Kidney (tissue), 22 donors: ENCODE results near the gene CLASP2. TPM values are rescaled to one million over a fixed set of nuclear protein-coding genes. Genes with fewer than 3 reads are reported as not detected.
A peak's percentile ranks its signal among the peaks of the same experiment; 100 is the strongest.
"Not testable (repeated sequence)": the region's sequence is repeated elsewhere in the genome, so short reads cannot be mapped to it uniquely, and the experiment has no call there.

Experiments
- DNase-seq, 5 donors: peaks; one replicate each; pipeline ENCODE4 v3.0.0-alpha.2; 2013 to 2020
- FAIRE-seq: peaks from 2 replicates; lab custom pipeline; 2012; peaks lifted over from hg19 to GRCh38; lab: Jason Lieb, UNC
- H3K27ac ChIP-seq, 2 donors: one replicate each; pipeline ENCODE4 v1.7.0; 2013; ENCODE audit warnings: low read depth in 2 of 2, low read length in 2 of 2, inconsistent platforms in 1 of 2
- H3K27me3 ChIP-seq: one replicate; pipeline ENCODE4 v1.7.1; 2013; ENCODE audit warnings: low read length, inconsistent platforms; ENCODE audit not compliant: control insufficient read depth, insufficient read depth
- H3K36me3 ChIP-seq, 3 donors: one replicate each; pipeline versions ENCODE4 v1.7.0 to v1.7.1; 2013; ENCODE audit warnings: low read length in 3 of 3, control low read depth in 1 of 3, inconsistent platforms in 1 of 3; ENCODE audit not compliant: insufficient read depth in 3 of 3, control insufficient read depth in 2 of 3
- H3K4me1 ChIP-seq, 3 donors: one replicate each; pipeline versions ENCODE4 v1.7.0 to v1.7.1; 2013; ENCODE audit warnings: low read length in 3 of 3, inconsistent platforms in 1 of 3, low read depth in 1 of 3; ENCODE audit not compliant: control insufficient read depth in 2 of 3, insufficient read depth in 2 of 3
- H3K4me3 ChIP-seq, 3 donors: one replicate each; pipeline versions ENCODE4 v1.7.0 to v1.8.1; 2013; ENCODE audit warnings: low read length in 3 of 3, control low read depth in 1 of 3, inconsistent platforms in 1 of 3
- H3K9ac ChIP-seq, 3 donors: one replicate each; pipeline versions ENCODE4 v1.7.0 to v1.7.1; 2013; ENCODE audit warnings: low read length in 3 of 3, control low read depth in 1 of 3, inconsistent platforms in 1 of 3
- H3K9me3 ChIP-seq, 3 donors: one replicate each; pipeline versions ENCODE4 v1.7.0 to v1.7.1; 2013; ENCODE audit warnings: low read length in 3 of 3, control low read depth in 1 of 3, inconsistent platforms in 1 of 3; ENCODE audit not compliant: control insufficient read depth in 2 of 3, insufficient read depth in 1 of 3
- CTCF ChIP-seq: IDR thresholded peaks from 3 replicates; pipeline ENCODE4 v1.5.1; 2012; ENCODE audit warnings: mild to moderate bottlenecking, moderate library complexity, borderline replicate concordance; ENCODE audit not compliant: insufficient read depth; ENCODE audit errors: extremely low read depth
- intact Hi-C: fragments of 100-400 bp; cut with DNase I; formaldehyde crosslinking; loops from one replicate; pipeline ENCODE4 v1.11.1; 2022
- long read RNA-seq, 10 donors: library from polyadenylated mRNA in 1 of 10; unstranded in 1 of 10; transcript quantifications; one replicate each; pipeline ENCODE4 v2.0.0 and lab custom pipeline, GENCODE V29; 2021 to 2026
- polyA plus RNA-seq: library from polyadenylated mRNA; stranded (reverse); fragments of 350-450 nt; fragmentation: Illumina TruSeq; extraction: RNeasy Lipid Tissue Mini Kit (QIAGEN cat#74804); gene quantifications from one replicate; pipeline ENCODE4 v1.2.3, GENCODE V29; 2014; ENCODE audit warnings: low read depth, low replicate concordance; ENCODE audit not compliant: insufficient read depth
- total RNA-seq: library from RNA; stranded (reverse); fragmentation: NEBNext Ultra II Directional; extraction: Animal tissue kit (Norgen Biotek cat#: 25700); gene quantifications from one replicate; pipeline ENCODE4 v1.2.1, GENCODE V29; 2021
- donor health status: control.
- donor health status: control.
- donor health status: control.
- donor health status: control.
- donor health status: control.
- donor health status: DM: yes; HTN: yes; CAD: no.
- donor health status: Normal renal cell carcinoma (clear cell type).

Gene CLASP2
- total RNA-seq, result 58.5 TPM
- polyA plus RNA-seq, result 8.8 TPM
- long read RNA-seq, donor 1, result 0 reads
- long read RNA-seq, donor 2, full-length matches to known transcripts, result 1 of 1 reads
- long read RNA-seq, donor 2, partial matches to known transcripts, result 0 of 1 reads
- long read RNA-seq, donor 2, other reads (novel, unspliced or antisense), result 0 of 1 reads
- long read RNA-seq, donor 3, full-length matches to known transcripts, result 1 of 7 reads
- long read RNA-seq, donor 3, partial matches to known transcripts, result 6 of 7 reads
- long read RNA-seq, donor 3, other reads (novel, unspliced or antisense), result 0 of 7 reads
- long read RNA-seq, donor 4, partial matches to known transcripts, result 0 of 1 reads
- long read RNA-seq, donor 4, other reads (novel, unspliced or antisense), result 0 of 1 reads
- long read RNA-seq, donor 5, full-length matches to known transcripts, result 2 of 2 reads
- long read RNA-seq, donor 5, partial matches to known transcripts, result 0 of 2 reads
- long read RNA-seq, donor 5, other reads (novel, unspliced or antisense), result 0 of 2 reads
- long read RNA-seq, donor 6, result 0 reads
- long read RNA-seq, donor 7, partial matches to known transcripts, result 8 of 30 reads
- long read RNA-seq, donor 7, other reads (novel, unspliced or antisense), result 22 of 30 reads
- long read RNA-seq, donor 8, partial matches to known transcripts, result 5 of 5 reads
- long read RNA-seq, donor 8, other reads (novel, unspliced or antisense), result 0 of 5 reads
- long read RNA-seq, donor 9, partial matches to known transcripts, result 0 of 1 reads
- long read RNA-seq, donor 9, other reads (novel, unspliced or antisense), result 0 of 1 reads
- long read RNA-seq, donor 10, partial matches to known transcripts, result 0 of 1 reads
- long read RNA-seq, donor 10, other reads (novel, unspliced or antisense), result 0 of 1 reads

GRCh38 chr3:33717866-33718594 is at the start of gene CLASP2:
Gene CLASP2 (minus strand): TSS chr3:33718254. CDS start chr3:33718002, 252 bp downstream.
- peak within 1 kb of the TSS; percentile 63 to 85 (median 74) for H3K4me3 ChIP-seq
- no peaks in the 10 kb centered on the region for H3K36me3 ChIP-seq
- intact Hi-C loops, result no loop called here
- FAIRE-seq (no peak), DNase-seq (peak; percentile 92 to 96 (median 94))
- peak within 1 kb of the TSS; percentile 93 to 95 for H3K27ac ChIP-seq
- no peak for TF ChIP-seq CTCF
- no peaks in the 10 kb centered on the region for H3K9me3 ChIP-seq
- H3K4me1 ChIP-seq, result peaks cover 0 to 6% (median 0%) of the 10 kb centered on the region in 3 donors
- H3K9ac ChIP-seq, result peak within 1 kb of the TSS; percentile 81 to 88 (median 88)
- H3K27me3 ChIP-seq, result no peaks in the 10 kb centered on the region

- FAIRE-seq (no peak), DNase-seq (no peak)
- H3K36me3 ChIP-seq, result no peaks in the 10 kb centered on the region
- no peaks in the 10 kb centered on the region for H3K4me1 ChIP-seq
- H3K27me3 ChIP-seq, result no peaks in the 10 kb centered on the region
- H3K4me3 ChIP-seq, result no peak overlapping the region
- no peak overlapping the region for H3K9ac ChIP-seq
- peaks cover 0 to 6% (median 0%) of the 10 kb centered on the region in 3 donors for H3K9me3 ChIP-seq
- TF ChIP-seq CTCF, result no peak
- H3K27ac ChIP-seq, result no peak overlapping the region
- intact Hi-C loops, result no loop called here
These were observed 40.8 kb upstream of the CLASP2 start for GRCh38 chr3:33758864-33759263.

- no peaks in the 10 kb centered on the region for H3K27me3 ChIP-seq
- no peak for FAIRE-seq
- H3K9me3 ChIP-seq, result peaks cover 0 to 6% (median 0%) of the 10 kb centered on the region in 3 donors
- intact Hi-C loops, result no loop called here
- H3K4me1 ChIP-seq, result no peaks in the 10 kb centered on the region
- no peak overlapping the region for H3K27ac ChIP-seq
- DNase-seq, result no peak
- no peak for TF ChIP-seq CTCF
- no peaks in the 10 kb centered on the region for H3K36me3 ChIP-seq
- no peak overlapping the region for H3K4me3 ChIP-seq
- H3K9ac ChIP-seq, result no peak overlapping the region
These were observed 40.2 kb upstream of the CLASP2 start for GRCh38 chr3:33758281-33758680.

GRCh38 chr3:33754391-33754790 is 36.3 kb upstream of the CLASP2 start:
- H3K27me3 ChIP-seq, H3K27ac ChIP-seq, H3K4me1 ChIP-seq, DNase-seq, H3K4me3 ChIP-seq, H3K9me3 ChIP-seq, H3K36me3 ChIP-seq, FAIRE-seq, intact Hi-C loops, H3K9ac ChIP-seq: not testable (repeated sequence)
